Erythroblast (primary cell): ENCODE measurements around the gene NRG2.

Source experiments
- GATA1 ChIP-seq: IDR thresholded peaks from 2 replicates; pipeline ENCODE4 v1.6.1; 2011; ENCODE audit warnings: low read depth, mild to moderate bottlenecking, control low read depth, low read length, moderate library complexity
- POLR2A ChIP-seq: IDR thresholded peaks from 2 replicates; pipeline ENCODE4 v1.6.1; 2011; ENCODE audit warnings: mild to moderate bottlenecking, low read length

DNA sequence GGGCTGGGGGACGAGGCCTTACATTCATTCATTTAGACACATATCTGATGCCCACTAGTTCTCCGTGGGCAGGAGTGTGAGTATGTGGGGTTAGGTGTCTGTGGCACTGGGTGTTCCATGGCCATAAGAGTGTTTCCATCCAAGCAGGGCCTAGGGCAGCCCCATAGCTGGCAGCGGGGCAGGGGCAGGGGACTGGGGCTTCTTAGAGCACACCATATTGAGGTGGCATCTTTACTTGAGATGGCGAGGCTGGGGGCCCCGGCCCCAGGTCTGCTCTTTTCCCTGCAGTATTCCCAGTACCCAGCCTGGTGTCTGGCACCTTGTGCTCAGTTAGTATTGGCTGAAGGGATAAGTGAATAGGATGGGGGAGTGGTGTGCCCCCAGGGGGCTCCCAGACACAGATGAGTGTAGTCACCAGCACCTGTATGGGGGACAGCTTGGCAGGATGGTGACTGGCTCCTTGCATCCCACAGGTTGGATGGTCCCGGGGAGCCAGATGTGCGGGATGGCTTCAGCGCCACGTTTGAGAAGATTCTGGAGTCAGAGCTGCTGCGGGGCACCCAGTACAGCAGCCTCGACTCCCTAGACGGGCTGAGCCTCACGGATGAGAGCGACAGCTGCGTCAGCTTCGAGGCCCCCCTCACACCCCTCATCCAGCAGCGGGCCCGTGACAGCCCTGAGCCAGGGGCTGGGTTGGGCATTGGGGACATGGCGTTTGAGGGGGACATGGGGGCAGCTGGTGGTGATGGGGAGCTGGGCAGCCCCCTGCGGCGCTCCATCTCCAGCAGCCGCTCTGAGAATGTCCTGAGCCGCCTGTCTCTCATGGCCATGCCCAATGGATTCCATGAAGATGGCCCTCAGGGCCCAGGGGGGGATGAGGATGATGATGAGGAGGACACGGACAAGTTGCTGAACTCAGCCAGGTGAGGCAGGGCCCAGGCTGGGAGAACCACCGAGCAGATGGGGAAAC is 230.0 kb downstream of the NRG2 start:
- TF ChIP-seq POLR2A (no peak), GATA1 (no peak)
